ENCODE data around the gene SDF4. TPM values are rescaled to one million over a fixed set of nuclear protein-coding genes. Genes with fewer than 3 reads are reported as not detected.
A peak's percentile ranks its signal among the peaks of the same experiment; 100 is the strongest.

The SDF4 gene
- total and polyA plus RNA-seq, 2 of the 8 experiments (the other 6 are each of a cell fraction or from before 2014, with no cell fraction given): 45.5 to 75.6 TPM

DNA sequence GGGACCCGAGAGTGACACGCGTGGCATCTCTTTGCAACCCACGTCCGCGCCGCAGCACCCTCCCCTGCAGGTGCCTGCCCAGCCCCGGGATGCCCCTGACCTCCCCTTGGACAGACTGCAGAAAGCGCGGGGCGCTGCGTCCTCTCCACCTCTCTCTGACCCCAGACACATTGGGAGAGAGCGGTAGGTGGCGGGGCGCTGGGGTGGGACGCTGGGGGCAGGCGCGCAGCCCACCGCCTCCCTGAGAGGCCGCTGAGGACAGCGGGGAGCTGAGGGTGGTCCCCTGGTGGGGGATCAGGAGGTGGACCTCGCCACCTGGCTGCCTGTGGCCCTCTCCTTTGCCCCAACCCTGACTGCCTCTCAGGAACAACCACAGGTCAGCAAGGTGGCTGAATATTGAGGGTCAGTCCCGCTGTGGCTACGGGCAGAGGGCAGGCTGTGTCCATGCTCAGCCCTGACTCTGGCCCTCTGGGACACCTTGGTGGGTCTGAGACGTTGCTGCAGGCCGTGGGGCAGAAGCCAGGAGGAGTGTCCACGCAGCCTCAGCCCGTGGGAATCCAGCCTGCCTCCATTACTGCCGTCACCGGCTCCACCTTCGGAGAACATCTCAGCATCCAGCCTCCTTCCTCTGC, 42.6 kb upstream of the SDF4 start:
- Histone ChIP-seq H2AK5ac (ENCODE audit: low read depth, low read length) (no peak overlapping the region), H3K9ac (replicated peaks in 1 of 4; ENCODE audit: extremely low read depth in 1 of 4, low read depth in 3 of 4, low read length in 3 of 4) (peak overlapping the region in 1 of 4 experiments; percentile 23; a peak in 2 of 7 replicates), H4K20me1 (replicated peaks in 1 of 2; ENCODE audit: control insufficient read depth in 1 of 2, insufficient read depth in 2 of 2, low read length in 2 of 2) (peaks cover 20 to 22% of the 10 kb centered on the region in 2 experiments), H3K4me2 (ENCODE audit: insufficient read depth in 1 of 2, low read depth in 2 of 2, low read length in 2 of 2) (peak overlapping the region; percentile 81 to 83), H3K9me3 (ENCODE audit: insufficient read depth in 2 of 2, low read depth in 1 of 2, low read length in 1 of 2) (no peaks in the 10 kb centered on the region), H3K4ac (replicated peaks; ENCODE audit: insufficient read length, low read depth, low read length) (peak overlapping the region; percentile 75), H4K8ac (ENCODE audit: extremely low read depth, insufficient read depth, low read length) (peak overlapping the region; percentile 54), H2BK120ac (replicated peaks; ENCODE audit: low read depth, low read length) (no peak overlapping the region), H3K4me1 (replicated peaks in 1 of 4; ENCODE audit: control insufficient read depth in 3 of 4, insufficient read depth in 4 of 4, low read length in 3 of 4) (peaks cover 0 to 17% (median 8%) of the 10 kb centered on the region in 4 experiments; a peak in 5 of 7 replicates), H4K91ac (replicated peaks; ENCODE audit: insufficient read length, low read length) (peak overlapping the region; percentile 22), H3K79me2 (ENCODE audit: control insufficient read depth in 1 of 2, insufficient read depth in 2 of 2, low read length in 2 of 2) (peaks cover 12 to 40% of the 10 kb centered on the region in 2 experiments; a peak in 3 of 4 replicates), H3K56ac (replicated peaks; ENCODE audit: insufficient read length, low read depth, low read length) (peak overlapping the region; percentile 3), H3K27ac (ENCODE audit: low read depth, low read length) (no peak overlapping the region), H3K79me1 (ENCODE audit: low read depth, low read length) (peaks cover 19% of the 10 kb centered on the region), H3K27me3 (replicated peaks in 1 of 4; ENCODE audit: control insufficient read depth in 3 of 4, extremely low read depth in 1 of 4, insufficient read depth in 3 of 4, low read length in 3 of 4) (no peaks in the 10 kb centered on the region; a peak in 1 of 7 replicates), H3K4me3 (ENCODE audit: extremely low read depth in 1 of 4, insufficient read depth in 2 of 4, low read depth in 3 of 4, low read length in 4 of 4) (peak overlapping the region; percentile 37 to 99 (median 48)), H3K23ac (ENCODE audit: insufficient read length) (no peak overlapping the region), H3K18ac (ENCODE audit: extremely low read depth, low read length) (peak overlapping the region; percentile 5; the same call in 1 of the 2 replicates), H3K14ac (ENCODE audit: insufficient read length) (no peak overlapping the region), H2BK12ac (ENCODE audit: low read depth, low read length) (peak overlapping the region; percentile 18; the same call in 1 of the 2 replicates), H2AFZ (ENCODE audit: low read length) (peak overlapping the region; percentile 9; the same call in 1 of the 2 replicates), H2BK20ac (ENCODE audit: low read length) (no peak overlapping the region), H3K36me3 (ENCODE audit: control insufficient read depth in 2 of 4, insufficient read depth in 4 of 4, low read length in 3 of 4) (no peaks in the 10 kb centered on the region), H2BK15ac (ENCODE audit: low read length) (0 out of 2 replicates have a peak overlapping the region, but pooled peaks have one; percentile 7), H2BK5ac (ENCODE audit: low read depth, low read length) (no peak overlapping the region), H4K5ac (ENCODE audit: insufficient read length, low read depth, low read length) (no peak overlapping the region), H3K23me2 (ENCODE audit: low read depth, low read length) (peaks cover 12% of the 10 kb centered on the region; the same call in 1 of the 2 replicates)
- 66% methylated on average over 11 of the region's 31 CpGs; no CpG with 5 or more reads in 1 of the 2 experiments for WGBS, 2 experiments (ENCODE audit: extremely low coverage in 1 of 2, insufficient coverage in 1 of 2, insufficient read length in 1 of 2, insufficient replicate concordance in 2 of 2, low coverage in 1 of 2, low lambda C conversion rate in 2 of 2, missing lambda C conversion rate in 1 of 2)
- TF ChIP-seq HDAC2 (IDR thresholded peaks at IDR 0.05; ENCODE audit: borderline replicate concordance in 1 of 2, low read depth in 2 of 2, low read length in 2 of 2) (no peak), SIN3A (conservative IDR thresholded peaks at IDR 0.05 in 1 of 2, IDR thresholded peaks at IDR 0.05 in 1 of 2; ENCODE audit: low read depth in 1 of 2, low read length in 2 of 2) (peak in 1 of 2 experiments; percentile 10; a peak in 1 of 4 replicates), RAD21 (IDR thresholded peaks at IDR 0.05 in 1 of 2, conservative IDR thresholded peaks at IDR 0.05 in 1 of 2; ENCODE audit: low read depth in 2 of 2, low read length in 2 of 2) (no peak), KDM4A (IDR thresholded peaks at IDR 0.05; ENCODE audit: low read depth, low read length, severe bottlenecking) (peak; percentile 35), TAF1 (IDR thresholded peaks at IDR 0.05; ENCODE audit: low read depth, low read length) (no peak), TCF12 (IDR thresholded peaks at IDR 0.05; ENCODE audit: low read depth, low read length) (no peak), TAF7 (optimal IDR thresholded peaks at IDR 0.05; ENCODE audit: borderline replicate concordance, low read depth, low read length) (no peak), POU5F1 (IDR thresholded peaks at IDR 0.05; ENCODE audit: low read depth, low read length) (no peak)
- TF ChIP-seq, protein P1, sequence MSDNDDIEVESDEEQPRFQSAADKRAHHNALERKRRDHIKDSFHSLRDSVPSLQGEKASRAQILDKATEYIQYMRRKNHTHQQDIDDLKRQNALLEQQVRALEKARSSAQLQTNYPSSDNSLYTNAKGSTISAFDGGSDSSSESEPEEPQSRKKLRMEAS (IDR thresholded peaks at IDR 0.05): 0 out of 2 replicates have a peak, but pooled peaks have one; percentile 1
- DNase-seq (ENCODE audit: low read depth in 1 of 2, low spot score in 2 of 2) (no peak), FAIRE-seq (no peak)
- POLR2A ChIA-PET (ENCODE audit: partially characterized antibody): interaction anchor here (0.7 to 3.0 kb wide), 5 partner anchors 11 to 130 kb away, joined by 3 to 12 read pairs (median 5); no protein-coding TSS in a partner anchor
- CTCF ChIA-PET (ENCODE audit: partially characterized antibody): interaction anchor here (1.4 to 1.7 kb wide), 2 partner anchors 10 to 17 kb away, joined by 5 to 6 read pairs; no protein-coding TSS in a partner anchor

All from H1 (cell line).